T-cell (primary cell): ENCODE measurements around the gene GRM8. TPM values are rescaled to one million over a fixed set of nuclear protein-coding genes. Genes with fewer than 3 reads are reported as not detected.

ENCODE experiments used
- ATAC-seq, 4 experiments: fragments of 200-7000 bp in 3 of 4; fragments of 150-1000 bp in 1 of 4; cut with Tn5 transposase; replicated peaks in 1 of 4; 1 replicate in 3 of 4; 2 replicates in 1 of 4; pipeline ENCODE4 v1.10.0; 2021; ENCODE audit warnings: moderate library complexity in 3 of 4, mild to moderate bottlenecking in 2 of 4, moderate number of reproducible peaks in 1 of 4
- CTCF ChIA-PET, 2 donors: fragments of 300-600 bp; sonication (Branson Sonifier 250); formaldehyde crosslinking; loops; one replicate each; lab custom pipeline; 2022; ENCODE audit warnings: antibody characterized with exemption in 2 of 2; lab: Charles Lee
- POLR2A ChIA-PET, 2 donors: fragments of 300-600 bp; sonication (Branson Sonifier 250); formaldehyde crosslinking; loops; one replicate each; lab custom pipeline; 2022; ENCODE audit warnings: antibody characterized with exemption in 2 of 2; lab: Charles Lee
- DNase-seq, 35 experiments: peaks; one replicate each; pipeline versions ENCODE4 v3.0.0 to v3.0.0-alpha.2; 2013 to 2023
- H3K27ac ChIP-seq: one replicate; pipeline ENCODE4 v1.5.1; 2013; ENCODE audit warnings: low read length
- H3K27me3 ChIP-seq, 2 experiments: replicated peaks in 1 of 2; 1 replicate in 1 of 2; 2 replicates in 1 of 2; pipeline versions ENCODE4 v1.6.1 to v1.7.0; 2013; ENCODE audit warnings: low read length in 1 of 2, mixed read lengths in 1 of 2; ENCODE audit not compliant: control insufficient read depth in 2 of 2, insufficient read depth in 2 of 2; ENCODE audit errors: extremely low read depth in 1 of 2
- H3K36me3 ChIP-seq, 2 donors: 1 replicate in 1 of 2; 2 replicates in 1 of 2; pipeline versions ENCODE4 v1.6.1 to v1.7.0; 2013; ENCODE audit warnings: low read length in 1 of 2; ENCODE audit not compliant: control insufficient read depth in 2 of 2, insufficient read depth in 1 of 2; ENCODE audit errors: extremely low read depth in 1 of 2
- H3K4me1 ChIP-seq, 2 experiments: 1 replicate in 1 of 2; 2 replicates in 1 of 2; pipeline versions ENCODE4 v1.6.1 to v1.7.0; 2013; ENCODE audit warnings: low read length in 2 of 2, mixed read lengths in 1 of 2; ENCODE audit not compliant: insufficient read depth in 2 of 2, control insufficient read depth in 1 of 2; ENCODE audit errors: extremely low read depth in 1 of 2
- H3K4me3 ChIP-seq, 2 donors: 1 replicate in 1 of 2; 2 replicates in 1 of 2; pipeline versions ENCODE4 v1.5.1 to v1.7.0; 2013; ENCODE audit warnings: mild to moderate bottlenecking in 2 of 2, low read length in 1 of 2, moderate library complexity in 1 of 2; ENCODE audit not compliant: control insufficient read depth in 1 of 2; ENCODE audit errors: extremely low read depth in 1 of 2
- H3K9me3 ChIP-seq: 2 replicates; pipeline ENCODE4 v1.7.0; 2013
- H3K27ac Mint-ChIP-seq, 2 donors: one replicate each; pipeline ENCODE4 v1.8.0; 2020 to 2021; ENCODE audit warnings: mild to moderate bottlenecking in 2 of 2, mixed read lengths in 2 of 2
- H3K27me3 Mint-ChIP-seq, 2 donors: one replicate each; pipeline ENCODE4 v1.8.0; 2021 to 2022; ENCODE audit warnings: mixed read lengths in 2 of 2
- H3K36me3 Mint-ChIP-seq: one replicate; pipeline ENCODE4 v1.8.0; 2021; ENCODE audit warnings: mixed read lengths
- H3K4me1 Mint-ChIP-seq, 3 donors: one replicate each; pipeline ENCODE4 v1.8.0; 2020 to 2022; ENCODE audit warnings: mixed read lengths in 3 of 3, mild to moderate bottlenecking in 1 of 3
- H3K4me3 Mint-ChIP-seq, 3 donors: one replicate each; pipeline ENCODE4 v1.8.0; 2020 to 2022; ENCODE audit warnings: mild to moderate bottlenecking in 3 of 3, mixed read lengths in 3 of 3, moderate library complexity in 3 of 3
- H3K9me3 Mint-ChIP-seq, 3 donors: one replicate each; pipeline ENCODE4 v1.8.0; 2020 to 2022; ENCODE audit warnings: mixed read lengths in 3 of 3
- WGBS: methylation state at CpG from one replicate; pipeline ENCODE4 v1.1.5; 2013; ENCODE audit warnings: missing lambda C conversion rate; ENCODE audit not compliant: insufficient coverage; 5-methylcytosine and 5-hydroxymethylcytosine counted together
- total RNA-seq, 35 experiments: library from RNA in 6 of 35; stranded (reverse) in 6 of 35; fragments of 120-200 nt in 1 of 35; gene quantifications; one replicate each; pipeline versions ENCODE4 v1.2.1 to v1.2.4 and lab custom pipeline; 2013 to 2026

The GRM8 gene
- total RNA-seq, 5 donors from 2014 or later (not counting 1 experiment from before 2014, with no cell fraction given) = not detected

- no peaks in the 10 kb centered on the region for H3K4me1 ChIP-seq
- ATAC-seq (no peak), DNase-seq (no peak)
- Mint-ChIP-seq H3K4me3 (no peak overlapping the region), H3K9me3 (peaks cover 0 to 4% (median 3%) of the 10 kb centered on the region in 3 donors), H3K27ac (no peak overlapping the region), H3K4me1 (no peaks in the 10 kb centered on the region), H3K36me3 (no peaks in the 10 kb centered on the region), H3K27me3 (peaks cover 3 to 21% of the 10 kb centered on the region in 2 donors)
- CTCF ChIA-PET = no interaction called here
- H3K4me3 ChIP-seq = no peak overlapping the region
- H3K27ac ChIP-seq = no peak overlapping the region
- peaks cover 0 to 7% of the 10 kb centered on the region in 2 experiments for H3K27me3 ChIP-seq
- POLR2A ChIA-PET = no interaction called here
- 62% methylated on average over 2 of the region's 2 CpGs for WGBS
- no peaks in the 10 kb centered on the region for H3K36me3 ChIP-seq
- H3K9me3 ChIP-seq = no peaks in the 10 kb centered on the region
Observed at GRCh38 chr7:126993626-126994213, 259.0 kb downstream of the GRM8 start.

GRCh38 chr7:126988022-126988421 lies 264.7 kb downstream of the GRM8 start:
- 100% methylated on average over 4 of the region's 4 CpGs for WGBS
- ATAC-seq (no peak), DNase-seq (no peak)
- no peaks in the 10 kb centered on the region for H3K4me1 Mint-ChIP-seq
- H3K27me3 ChIP-seq = no peaks in the 10 kb centered on the region
- no peak overlapping the region for H3K27ac ChIP-seq
- no peak overlapping the region for H3K27ac Mint-ChIP-seq
- CTCF ChIA-PET = no interaction called here
- H3K4me1 ChIP-seq = no peaks in the 10 kb centered on the region
- no peaks in the 10 kb centered on the region for H3K36me3 Mint-ChIP-seq
- no peak overlapping the region for H3K4me3 Mint-ChIP-seq
- H3K4me3 ChIP-seq = no peak overlapping the region
- H3K36me3 ChIP-seq = no peaks in the 10 kb centered on the region
- H3K9me3 Mint-ChIP-seq = peaks cover 0 to 3% (median 0%) of the 10 kb centered on the region in 3 donors
- POLR2A ChIA-PET = no interaction called here
- peaks cover 0 to 3% of the 10 kb centered on the region in 2 donors for H3K27me3 Mint-ChIP-seq
- no peaks in the 10 kb centered on the region for H3K9me3 ChIP-seq

- Histone ChIP-seq H3K36me3 (no peaks in the 10 kb centered on the region), H3K4me3 (no peak overlapping the region), H3K27ac (no peak overlapping the region), H3K27me3 (no peaks in the 10 kb centered on the region), H3K4me1 (no peaks in the 10 kb centered on the region), H3K9me3 (no peaks in the 10 kb centered on the region)
- Mint-ChIP-seq H3K4me3 (no peak overlapping the region), H3K9me3 (no peaks in the 10 kb centered on the region), H3K27ac (no peak overlapping the region), H3K27me3 (peaks cover 3 to 6% of the 10 kb centered on the region in 2 donors), H3K4me1 (no peaks in the 10 kb centered on the region), H3K36me3 (no peaks in the 10 kb centered on the region)
- DNase-seq (no peak), ATAC-seq (peak in 1 of 4 experiments; percentile 11)
- ChIA-PET CTCF (no interaction called here), POLR2A (no interaction called here)
- 100% methylated on average over 1 of the region's 2 CpGs for WGBS
Observed at GRCh38 chr7:126979722-126980121, 273.0 kb downstream of the GRM8 start.

GRCh38 chr7:126978865-126979264 lies 273.9 kb downstream of the GRM8 start:
- ATAC-seq (no peak), DNase-seq (no peak)
- Mint-ChIP-seq H3K4me3 (no peak overlapping the region), H3K36me3 (no peaks in the 10 kb centered on the region), H3K9me3 (no peaks in the 10 kb centered on the region), H3K27me3 (peaks cover 3 to 6% of the 10 kb centered on the region in 2 donors), H3K27ac (no peak overlapping the region), H3K4me1 (no peaks in the 10 kb centered on the region)
- Histone ChIP-seq H3K4me1 (no peaks in the 10 kb centered on the region), H3K9me3 (no peaks in the 10 kb centered on the region), H3K36me3 (no peaks in the 10 kb centered on the region), H3K27ac (no peak overlapping the region), H3K27me3 (no peaks in the 10 kb centered on the region), H3K4me3 (no peak overlapping the region)
- CTCF ChIA-PET = no interaction called here
- POLR2A ChIA-PET = no interaction called here
- no CpG with 5 or more reads among the region's 3 CpGs for WGBS

- Histone ChIP-seq H3K9me3 (no peaks in the 10 kb centered on the region), H3K4me1 (no peaks in the 10 kb centered on the region), H3K27ac (no peak overlapping the region), H3K4me3 (no peak overlapping the region), H3K36me3 (no peaks in the 10 kb centered on the region), H3K27me3 (no peaks in the 10 kb centered on the region)
- DNase-seq = no peak
- ATAC-seq = no peak
- peaks cover 3 to 6% of the 10 kb centered on the region in 2 donors for H3K27me3 Mint-ChIP-seq
- no peaks in the 10 kb centered on the region for H3K4me1 Mint-ChIP-seq
- CTCF ChIA-PET = no interaction called here
- no peak overlapping the region for H3K27ac Mint-ChIP-seq
- no peak overlapping the region for H3K4me3 Mint-ChIP-seq
- no peaks in the 10 kb centered on the region for H3K9me3 Mint-ChIP-seq
- no peaks in the 10 kb centered on the region for H3K36me3 Mint-ChIP-seq
- POLR2A ChIA-PET = no interaction called here
Observed at GRCh38 chr7:126973066-126973465, 279.7 kb downstream of the GRM8 start.

GRCh38 chr7:126972571-126972970 lies 280.2 kb downstream of the GRM8 start:
- no peaks in the 10 kb centered on the region for H3K4me1 ChIP-seq
- H3K27me3 Mint-ChIP-seq = peaks cover 3 to 6% of the 10 kb centered on the region in 2 donors
- DNase-seq (no peak), ATAC-seq (no peak)
- H3K4me3 Mint-ChIP-seq = no peak overlapping the region
- WGBS = no CpG with 5 or more reads among the region's 1 CpG
- no peak overlapping the region for H3K27ac Mint-ChIP-seq
- H3K9me3 Mint-ChIP-seq = no peaks in the 10 kb centered on the region
- H3K27me3 ChIP-seq = no peaks in the 10 kb centered on the region
- H3K27ac ChIP-seq = no peak overlapping the region
- H3K4me3 ChIP-seq = no peak overlapping the region
- no peaks in the 10 kb centered on the region for H3K4me1 Mint-ChIP-seq
- CTCF ChIA-PET = no interaction called here
- POLR2A ChIA-PET = no interaction called here
- no peaks in the 10 kb centered on the region for H3K9me3 ChIP-seq
- H3K36me3 ChIP-seq = no peaks in the 10 kb centered on the region
- H3K36me3 Mint-ChIP-seq = no peaks in the 10 kb centered on the region

GRCh38 chr7:126959649-126960048 lies 293.1 kb downstream of the GRM8 start:
- H3K27ac ChIP-seq = no peak overlapping the region
- H3K4me1 Mint-ChIP-seq = no peaks in the 10 kb centered on the region
- ChIA-PET POLR2A (no interaction called here), CTCF (no interaction called here)
- no peak overlapping the region for H3K4me3 ChIP-seq
- no peak overlapping the region for H3K4me3 Mint-ChIP-seq
- H3K9me3 Mint-ChIP-seq = no peaks in the 10 kb centered on the region
- no peaks in the 10 kb centered on the region for H3K27me3 ChIP-seq
- H3K9me3 ChIP-seq = no peaks in the 10 kb centered on the region
- DNase-seq = no peak
- no peak overlapping the region for H3K27ac Mint-ChIP-seq
- no peaks in the 10 kb centered on the region for H3K4me1 ChIP-seq
- H3K36me3 Mint-ChIP-seq = no peaks in the 10 kb centered on the region
- H3K27me3 Mint-ChIP-seq = peaks cover 4 to 29% of the 10 kb centered on the region in 2 donors
- no peaks in the 10 kb centered on the region for H3K36me3 ChIP-seq
- ATAC-seq = no peak
